ENCODE data around the gene SLC7A7. TPM values are rescaled to one million over a fixed set of nuclear protein-coding genes. Genes with fewer than 3 reads are reported as not detected.
"Not testable (repeated sequence)": the region's sequence is repeated elsewhere in the genome, so short reads cannot be mapped to it uniquely, and the experiment has no call there.

Gene SLC7A7
- total RNA-seq, 1 donor: 3.9 TPM

DNA sequence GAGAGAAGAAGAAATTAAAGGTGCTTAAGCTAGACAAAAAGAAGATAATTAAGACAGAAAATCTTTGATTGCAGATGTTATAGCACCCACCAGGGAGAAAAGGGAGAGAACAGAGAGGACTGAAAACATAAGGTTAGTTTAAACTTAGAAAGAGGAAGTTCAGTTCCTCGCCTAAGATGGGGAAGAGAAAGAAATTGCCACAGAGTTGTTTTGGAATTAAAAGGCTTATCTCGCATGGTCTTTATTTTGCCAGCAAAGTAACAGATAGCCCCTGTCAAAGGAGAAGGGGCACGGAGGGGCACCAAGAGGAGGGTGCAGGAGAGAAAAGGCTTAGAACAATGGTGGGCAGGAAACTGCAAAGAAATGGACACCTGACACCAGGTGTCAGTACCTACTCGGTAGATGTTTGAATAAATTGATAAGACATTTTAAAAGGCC lies 66.6 kb downstream of the SLC7A7 start:
- TF ChIP-seq, protein P1, sequence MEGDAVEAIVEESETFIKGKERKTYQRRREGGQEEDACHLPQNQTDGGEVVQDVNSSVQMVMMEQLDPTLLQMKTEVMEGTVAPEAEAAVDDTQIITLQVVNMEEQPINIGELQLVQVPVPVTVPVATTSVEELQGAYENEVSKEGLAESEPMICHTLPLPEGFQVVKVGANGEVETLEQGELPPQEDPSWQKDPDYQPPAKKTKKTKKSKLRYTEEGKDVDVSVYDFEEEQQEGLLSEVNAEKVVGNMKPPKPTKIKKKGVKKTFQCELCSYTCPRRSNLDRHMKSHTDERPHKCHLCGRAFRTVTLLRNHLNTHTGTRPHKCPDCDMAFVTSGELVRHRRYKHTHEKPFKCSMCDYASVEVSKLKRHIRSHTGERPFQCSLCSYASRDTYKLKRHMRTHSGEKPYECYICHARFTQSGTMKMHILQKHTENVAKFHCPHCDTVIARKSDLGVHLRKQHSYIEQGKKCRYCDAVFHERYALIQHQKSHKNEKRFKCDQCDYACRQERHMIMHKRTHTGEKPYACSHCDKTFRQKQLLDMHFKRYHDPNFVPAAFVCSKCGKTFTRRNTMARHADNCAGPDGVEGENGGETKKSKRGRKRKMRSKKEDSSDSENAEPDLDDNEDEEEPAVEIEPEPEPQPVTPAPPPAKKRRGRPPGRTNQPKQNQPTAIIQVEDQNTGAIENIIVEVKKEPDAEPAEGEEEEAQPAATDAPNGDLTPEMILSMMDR (IDR thresholded peaks at IDR 0.05; ENCODE audit: insufficient read depth, low read depth, low read length): no peak
- no peak overlapping the region for H3K4me3 ChIP-seq (ENCODE audit: low read depth, low read length)
- DNase-seq (ENCODE audit: low read depth): no peak

DNA sequence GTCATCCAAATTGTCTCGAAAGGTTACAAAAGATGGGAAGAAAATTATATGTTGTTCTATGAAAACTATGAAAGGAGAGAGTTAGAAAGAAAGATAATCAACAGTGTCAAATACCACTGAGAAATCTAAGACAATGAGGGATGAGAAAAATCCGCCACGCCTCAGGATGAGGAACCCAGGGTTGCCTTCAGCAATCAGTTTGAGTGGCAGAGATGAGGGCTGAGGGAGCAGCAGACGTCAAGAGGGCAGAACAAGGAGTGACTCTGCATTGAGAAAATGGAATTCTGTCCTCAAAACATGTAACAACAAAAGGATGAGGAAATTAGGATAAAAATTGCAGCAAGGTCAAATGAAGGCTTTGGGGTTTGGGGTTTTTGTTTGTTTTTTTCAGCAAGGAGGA lies 67.0 kb downstream of the SLC7A7 start:
- TF ChIP-seq, protein P1 (IDR thresholded peaks at IDR 0.05; ENCODE audit: insufficient read depth, low read depth, low read length): no peak
- no peak overlapping the region for H3K4me3 ChIP-seq (ENCODE audit: low read depth, low read length)
- no peak for DNase-seq (ENCODE audit: low read depth)

DNA sequence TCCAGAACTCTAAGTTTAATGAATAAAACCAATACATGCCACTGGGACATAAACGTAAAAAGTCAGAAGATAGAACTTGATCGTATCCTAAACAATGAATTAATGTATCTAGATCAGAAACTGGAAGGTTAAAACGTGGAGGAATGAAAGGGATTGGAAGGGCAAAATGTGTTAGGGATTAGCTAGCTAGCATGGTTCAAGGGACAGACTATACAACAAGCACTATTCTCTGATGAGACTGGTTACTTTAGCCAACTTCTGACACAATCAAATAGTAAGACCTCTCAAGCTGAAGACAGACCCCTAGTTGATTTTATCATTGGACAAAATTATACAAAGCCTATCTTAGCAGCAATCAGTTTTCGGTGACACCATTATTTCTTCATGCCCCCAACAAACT lies 67.5 kb downstream of the SLC7A7 start:
- DNase-seq (ENCODE audit: low read depth): no peak
- TF ChIP-seq, protein P1 (IDR thresholded peaks at IDR 0.05; ENCODE audit: insufficient read depth, low read depth, low read length): no peak
- H3K4me3 ChIP-seq (ENCODE audit: low read depth, low read length): no peak overlapping the region

DNA sequence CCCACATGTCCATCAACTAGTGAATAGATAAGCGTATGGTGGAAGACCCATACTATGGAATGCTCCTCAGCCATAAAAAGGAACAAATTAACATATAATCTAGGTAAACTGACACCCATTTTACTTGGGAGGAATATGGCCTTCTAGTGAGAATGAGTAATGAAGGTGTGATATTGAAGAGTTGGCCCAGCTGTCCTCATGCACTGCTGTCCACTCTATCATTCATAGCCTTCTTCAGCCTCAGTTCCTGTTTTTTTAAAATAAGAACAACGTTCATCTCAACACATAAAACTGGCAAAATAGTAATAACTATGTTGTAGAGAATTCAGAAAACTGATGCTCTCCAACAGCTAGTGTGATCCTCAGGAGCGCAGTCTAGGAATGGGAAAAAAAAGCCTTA lies 75.2 kb downstream of the SLC7A7 start:
- TF ChIP-seq, protein P1 (IDR thresholded peaks at IDR 0.05; ENCODE audit: insufficient read depth, low read depth, low read length): no peak
- DNase-seq (ENCODE audit: low read depth): no peak

DNA sequence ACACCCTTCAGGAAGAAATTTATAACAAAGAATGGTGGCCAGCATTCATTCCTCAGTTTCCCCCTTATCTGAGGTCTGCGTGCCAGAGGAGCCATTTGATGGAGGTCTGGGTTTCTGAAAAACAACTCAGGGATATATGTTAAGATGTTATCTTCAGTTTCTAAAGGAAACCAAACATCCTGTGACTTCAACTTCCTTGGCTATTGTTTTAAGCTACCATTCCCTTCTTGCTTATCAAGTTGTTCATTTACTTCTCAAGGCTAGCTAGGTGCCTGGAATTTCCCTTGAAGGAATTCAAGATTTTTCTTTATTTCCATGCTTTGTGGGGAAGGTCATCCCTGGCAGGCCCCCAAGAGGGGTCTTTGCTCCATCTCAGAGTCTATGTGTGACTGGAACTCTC lies 75.8 kb downstream of the SLC7A7 start:
- DNase-seq (ENCODE audit: low read depth): no peak
- TF ChIP-seq, protein P1 (IDR thresholded peaks at IDR 0.05; ENCODE audit: insufficient read depth, low read depth, low read length): no peak
- no peak overlapping the region for H3K4me3 ChIP-seq (ENCODE audit: low read depth, low read length)

More for the DNA sequence above, 75.2 kb downstream of the SLC7A7 start:
- no peak overlapping the region for H3K4me3 ChIP-seq (ENCODE audit: low read depth, low read length)

DNA sequence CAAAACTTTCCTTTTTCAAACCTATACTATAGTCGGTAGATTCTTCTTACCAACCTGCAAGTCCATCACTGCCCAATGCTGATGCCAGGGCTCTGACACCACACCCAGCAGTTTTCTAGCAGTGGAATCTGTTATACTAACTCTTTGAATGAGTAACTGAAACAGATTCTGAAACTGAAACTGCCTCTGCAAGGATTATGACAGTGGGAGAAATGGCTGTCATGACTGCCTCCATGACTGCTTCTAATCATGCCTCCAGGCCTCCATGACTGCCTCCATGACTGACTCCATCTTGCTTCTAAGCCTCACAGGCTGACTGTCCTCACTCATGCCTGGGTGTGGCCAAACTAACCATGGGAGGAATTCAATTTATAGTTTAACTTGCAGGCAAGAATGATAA lies 78.2 kb downstream of the SLC7A7 start:
- TF ChIP-seq, protein P1 (IDR thresholded peaks at IDR 0.05; ENCODE audit: insufficient read depth, low read depth, low read length): no peak
- no peak for DNase-seq (ENCODE audit: low read depth)
- H3K4me3 ChIP-seq (ENCODE audit: low read depth, low read length): no peak overlapping the region

DNA sequence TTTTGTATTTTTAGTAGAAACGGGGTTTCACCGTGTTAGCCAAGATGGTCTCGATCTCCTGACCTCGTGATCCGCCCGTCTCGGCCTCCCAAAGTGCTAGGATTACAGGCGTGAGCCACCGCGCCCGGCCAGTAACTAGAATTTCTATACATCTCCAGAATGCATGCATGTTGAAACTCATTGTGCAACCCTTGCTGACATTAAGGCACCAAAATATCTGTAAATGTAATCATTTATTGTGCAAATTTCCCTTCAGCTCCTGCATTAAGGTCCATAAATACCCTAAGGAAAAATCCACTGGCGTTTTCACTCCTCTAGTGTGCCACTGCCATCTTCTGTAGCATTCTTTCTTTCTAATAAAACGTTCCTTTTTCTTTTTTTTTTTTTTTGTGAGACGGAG lies 78.9 kb downstream of the SLC7A7 start:
- not testable (repeated sequence) for H3K4me3 ChIP-seq (ENCODE audit: low read depth, low read length); DNase-seq (ENCODE audit: low read depth)
